EH (cell line): ENCODE data around the gene MXRA8.
A peak's percentile ranks its signal among the peaks of the same experiment; 100 is the strongest.
"Not testable (repeated sequence)": the region's sequence is repeated elsewhere in the genome, so short reads cannot be mapped to it uniquely, and the experiment has no call there.

Experiments used
- DNase-seq: peaks from one replicate; pipeline ENCODE4 v3.0.0-alpha.2; 2015; ENCODE audit warnings: low read depth

The MXRA8 gene

DNA sequence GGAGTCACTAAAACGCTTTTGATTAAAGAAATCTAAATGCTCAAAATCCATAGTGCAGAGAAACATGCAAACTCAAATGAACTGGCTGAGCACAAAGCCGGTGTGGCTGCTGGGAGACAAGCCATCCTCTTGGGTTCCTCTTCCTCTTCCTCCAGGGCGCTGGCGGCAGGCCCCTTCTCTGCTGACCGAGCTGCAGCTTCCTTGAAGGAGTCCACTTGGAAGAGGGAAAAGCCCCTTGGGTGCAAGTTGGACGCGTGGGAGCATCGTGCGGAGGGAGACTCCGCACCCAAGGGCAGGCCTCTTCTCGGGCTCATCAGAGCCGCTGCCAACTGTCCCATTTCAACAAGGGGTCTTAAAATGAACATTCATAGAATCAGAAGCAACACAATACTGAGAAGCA, 32.9 kb upstream of the MXRA8 start:
- no peak for DNase-seq

DNA sequence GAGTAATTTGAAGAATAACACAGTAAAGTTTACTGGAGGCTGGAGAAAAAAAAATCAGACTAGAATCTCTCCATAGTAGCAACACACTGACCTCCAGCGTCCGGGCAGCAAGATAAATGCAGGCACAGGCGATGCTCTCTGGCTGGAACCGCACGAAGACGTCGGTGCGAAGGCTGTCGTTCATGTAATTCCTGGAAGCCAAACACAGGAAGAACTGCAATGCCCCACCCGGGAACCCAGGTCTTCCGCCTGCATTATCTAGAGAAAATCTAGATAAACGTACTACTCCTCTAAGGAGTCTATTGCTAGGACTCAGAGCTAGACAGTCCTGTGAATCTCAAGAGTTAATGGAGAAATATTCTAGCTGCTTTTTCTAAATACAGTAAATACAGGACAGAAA, 32.3 kb upstream of the MXRA8 start:
- no peak for DNase-seq

DNA sequence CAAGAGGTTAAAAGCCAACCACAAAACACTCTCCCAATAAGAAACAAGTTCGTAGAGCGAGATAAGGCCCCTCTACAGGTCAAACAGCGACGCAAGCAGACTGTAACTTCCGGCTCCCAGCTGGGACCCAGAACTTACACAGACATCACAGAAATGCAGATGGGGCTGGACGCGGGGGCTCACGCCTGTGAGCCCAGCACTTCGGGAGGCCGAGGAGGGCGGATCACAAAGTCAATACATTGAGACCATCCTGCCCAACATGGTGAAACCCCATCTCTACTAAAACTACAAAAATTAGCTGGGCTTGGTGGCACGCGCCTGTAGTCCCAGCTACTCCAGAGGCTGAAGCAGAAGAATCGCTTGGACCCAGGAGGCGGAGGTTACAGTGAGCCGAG, 29.7 kb upstream of the MXRA8 start:
- no peak for DNase-seq

DNA sequence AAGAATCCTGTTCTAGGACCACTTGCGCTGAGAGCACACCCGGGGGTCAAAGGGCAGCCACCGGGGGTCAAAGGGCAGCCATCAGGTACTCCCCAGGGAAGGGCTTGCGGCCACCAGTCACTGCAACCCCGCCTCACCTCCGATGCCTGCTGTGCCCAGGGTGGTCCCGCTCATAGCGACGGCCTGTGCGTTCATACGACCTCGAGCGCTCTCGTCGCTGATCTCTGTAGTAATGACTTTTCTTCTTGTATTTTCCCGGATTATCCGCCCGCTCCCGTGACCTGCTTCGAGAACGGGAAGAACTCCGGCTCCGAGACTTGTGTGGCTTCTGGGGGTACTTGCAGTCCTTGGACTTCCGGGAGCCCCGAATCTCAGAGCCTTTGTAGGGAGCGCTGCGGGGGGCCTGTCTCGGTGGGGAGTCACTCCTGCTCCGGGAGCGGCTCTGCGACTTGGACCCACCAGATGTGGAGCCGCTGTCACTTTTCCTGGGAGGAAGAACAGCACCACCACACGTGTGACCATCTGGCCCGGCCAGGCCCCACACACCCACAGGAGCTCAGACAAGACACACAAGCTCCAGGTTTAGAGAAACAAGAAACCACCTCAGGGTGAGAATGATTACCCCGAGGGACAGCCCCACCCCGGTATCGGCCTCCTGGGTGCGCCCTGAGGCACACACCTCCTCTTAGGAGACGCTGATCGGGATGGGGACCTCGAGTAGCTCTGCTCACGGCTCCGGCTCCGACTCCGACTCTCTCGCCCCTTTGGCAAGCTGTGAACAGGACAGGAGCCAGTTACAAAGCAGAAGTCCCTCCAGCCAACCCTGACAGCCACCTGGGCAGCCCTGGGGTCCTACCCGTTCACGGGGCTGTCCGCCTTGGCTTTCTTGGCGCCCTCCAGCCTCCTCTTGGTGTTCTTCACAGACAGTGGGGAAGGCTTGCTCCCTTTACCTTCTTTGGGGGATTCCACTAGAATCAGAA, 29.0 kb upstream of the MXRA8 start:
- no peak for DNase-seq

DNA sequence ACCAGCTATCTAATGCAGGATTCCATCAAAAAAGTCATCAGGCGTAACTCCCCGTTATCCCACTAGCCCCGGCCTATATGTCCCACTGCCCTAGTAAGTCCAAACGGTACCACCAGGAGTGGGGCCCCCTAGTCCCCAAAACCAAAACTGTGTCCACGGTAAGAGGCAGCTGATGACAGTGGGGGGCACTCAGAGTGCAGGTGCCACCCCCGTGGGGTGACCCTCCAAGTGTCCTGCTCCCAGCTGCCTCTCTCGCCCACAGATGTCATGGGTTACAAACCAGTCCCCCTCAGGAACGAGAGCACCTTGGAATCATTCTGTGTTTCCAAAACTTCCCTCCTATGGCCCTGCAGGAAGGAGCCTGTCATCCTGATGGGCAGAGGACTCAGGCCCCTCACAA, 27.6 kb upstream of the MXRA8 start:
- no peak for DNase-seq

DNA sequence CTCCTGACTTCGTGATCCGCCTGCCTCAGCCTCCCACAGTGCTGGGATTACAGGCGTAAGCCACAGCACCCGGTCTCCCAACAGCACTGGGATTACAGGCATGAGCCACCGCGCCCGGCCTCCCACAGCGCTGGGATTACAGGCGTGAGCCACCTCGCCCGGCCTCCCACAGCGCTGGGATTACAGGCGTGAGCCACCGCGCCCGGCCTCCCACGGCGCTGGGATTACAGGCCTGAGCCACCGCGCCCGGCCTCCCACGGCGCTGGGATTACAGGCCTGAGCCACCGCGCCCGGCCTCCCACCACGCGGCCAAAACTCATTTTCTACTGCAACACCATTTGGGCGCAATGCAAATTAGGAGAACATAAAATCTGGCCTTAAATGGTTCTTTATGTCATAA, 27.0 kb upstream of the MXRA8 start:
- not testable (repeated sequence) for DNase-seq

DNA sequence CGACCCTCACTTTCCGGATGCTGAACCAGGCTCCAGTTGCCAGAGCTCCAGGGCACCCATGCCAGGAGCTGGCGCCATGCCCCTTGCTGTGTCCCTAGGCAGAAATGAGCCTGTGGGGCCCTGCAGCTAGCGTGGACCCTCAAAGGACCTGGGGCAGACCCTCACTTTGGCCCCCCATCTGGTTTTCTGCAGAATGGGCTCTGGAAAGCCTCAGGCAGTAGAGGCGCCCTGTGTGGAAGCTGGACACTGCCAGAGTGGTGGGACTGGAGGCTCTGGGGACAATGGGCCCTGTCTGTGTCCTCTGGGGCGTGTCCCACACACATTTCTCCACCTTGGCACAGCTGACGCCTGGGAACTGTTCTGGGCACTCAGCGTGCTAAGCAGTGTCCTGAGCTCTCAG, 22.9 kb upstream of the MXRA8 start:
- no peak for DNase-seq

DNA sequence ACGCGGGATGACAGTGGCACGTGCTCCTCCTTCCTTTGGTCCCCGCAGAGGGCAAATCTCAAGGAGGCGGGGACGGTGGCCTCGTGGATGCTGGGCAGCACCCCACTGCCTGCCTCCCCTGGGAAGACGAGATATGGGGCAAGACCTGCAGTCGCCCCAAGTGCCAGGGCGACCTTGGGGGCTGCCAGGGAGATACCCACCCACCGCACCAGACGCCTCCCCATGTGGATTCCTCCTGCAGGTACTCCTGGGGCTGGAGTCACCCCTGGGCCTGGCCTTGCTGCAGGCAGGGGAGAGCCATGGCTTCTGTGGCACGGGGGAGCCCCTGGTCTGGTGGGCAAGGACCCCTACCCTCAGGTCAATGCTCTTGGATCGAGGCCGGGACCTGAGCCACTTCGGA, 22.5 kb upstream of the MXRA8 start:
- DNase-seq: no peak

DNA sequence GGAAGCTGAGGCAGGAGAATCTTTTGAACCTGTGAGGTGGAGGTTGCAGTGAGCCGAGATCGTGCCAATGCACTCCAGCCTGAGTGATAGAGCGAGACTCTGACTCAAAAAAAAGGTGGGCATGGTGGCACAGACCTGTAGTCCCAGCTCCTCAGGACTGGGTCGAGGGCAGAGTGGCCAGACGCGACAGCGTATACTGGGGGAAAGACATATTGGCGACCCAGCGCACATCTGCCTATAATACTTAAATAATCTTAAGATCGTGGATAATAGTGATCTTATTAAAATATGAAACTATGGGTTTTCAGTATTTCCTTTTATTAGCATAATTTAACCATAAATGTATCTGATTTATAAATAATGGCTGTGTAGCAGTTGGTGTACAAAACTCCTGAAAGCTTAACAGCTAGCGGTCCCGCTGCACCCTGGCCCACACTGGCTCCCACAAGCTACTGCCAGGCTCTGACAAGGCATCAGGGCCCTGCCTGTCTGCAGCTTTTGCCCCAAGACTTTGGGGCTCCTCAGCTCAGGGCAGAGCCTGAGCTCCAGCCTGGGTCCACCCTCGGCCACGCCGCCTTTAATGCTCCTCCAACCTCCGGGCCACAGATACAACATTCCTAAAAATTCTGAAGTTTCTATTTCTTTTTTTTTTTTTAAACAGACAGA, 19.3 kb upstream of the MXRA8 start:
- no peak for DNase-seq

DNA sequence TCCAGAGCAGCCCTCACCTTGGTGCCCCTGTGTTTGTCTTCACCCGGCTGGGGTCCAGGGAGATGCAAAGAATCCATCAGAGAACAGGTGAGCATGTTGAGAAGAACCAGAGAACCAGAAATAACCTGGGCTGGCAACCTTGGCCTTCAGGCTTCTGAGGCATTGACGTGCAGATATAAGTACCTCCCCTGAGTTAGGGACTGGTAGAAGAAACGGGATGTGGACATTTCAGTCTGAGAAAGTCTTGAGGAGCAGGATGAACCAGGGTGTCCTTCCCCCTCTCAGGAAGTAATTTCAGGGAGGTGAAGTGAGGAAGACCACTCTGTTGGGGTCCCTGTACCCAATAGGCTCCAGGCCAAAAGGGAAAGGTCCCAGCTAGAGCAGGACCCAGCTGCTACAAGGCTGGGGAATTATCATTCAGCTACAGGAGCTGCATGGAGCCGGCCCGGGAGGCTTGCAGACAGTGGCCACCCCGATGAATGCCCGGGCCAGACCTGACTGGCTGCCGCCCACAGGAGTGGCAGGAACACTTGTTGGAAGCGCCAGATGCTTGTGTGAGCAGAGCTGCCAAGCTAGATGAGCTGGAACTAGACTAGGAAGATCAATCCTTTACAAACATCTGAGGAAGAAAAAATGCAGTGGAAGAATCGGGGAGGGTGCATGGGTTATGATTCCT, 18.3 kb upstream of the MXRA8 start:
- no peak for DNase-seq

DNA sequence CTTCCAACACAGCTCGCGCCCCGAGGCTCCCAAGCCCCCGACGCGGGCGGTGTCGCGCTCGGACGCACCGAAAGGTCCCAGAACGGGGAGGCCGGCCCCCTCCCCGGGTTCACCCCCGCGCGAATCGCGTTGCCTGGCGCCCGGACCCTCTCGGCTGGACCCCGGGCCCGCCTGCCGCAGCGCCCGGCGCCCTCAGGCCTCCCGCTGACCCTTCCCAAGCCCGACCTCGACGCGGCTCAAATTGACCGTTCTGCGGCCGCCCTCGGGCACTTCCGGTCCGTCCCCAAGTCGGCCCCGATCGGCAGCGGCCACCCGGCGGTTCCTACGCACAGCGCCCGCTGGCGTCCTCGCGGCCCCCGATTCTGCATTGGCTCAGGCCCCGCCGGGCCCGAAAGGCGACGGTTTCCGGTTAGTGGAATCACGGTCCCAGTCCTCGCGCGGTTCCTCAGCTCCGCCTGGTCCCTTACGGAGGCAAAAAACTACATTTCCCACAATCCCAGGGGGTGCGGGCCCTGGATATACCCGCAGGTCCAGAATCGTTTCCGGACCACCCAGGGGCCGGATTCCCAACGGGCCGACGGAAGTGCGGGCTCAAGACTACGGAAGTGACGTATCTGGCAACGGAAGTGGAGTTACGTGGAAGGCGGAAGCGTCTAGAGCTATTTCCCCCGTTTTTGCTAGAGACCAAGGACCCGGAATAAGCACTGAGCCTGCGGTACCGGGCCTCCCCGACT, 16.7 kb upstream of the MXRA8 start, which contains the start of gene AURKAIP1:
TSS of gene AURKAIP1 (minus strand) at position 279 of the 734 bp plus-strand sequence. CDS start 451 bp downstream, outside the sequence.
- peak; percentile 100 for DNase-seq

DNA sequence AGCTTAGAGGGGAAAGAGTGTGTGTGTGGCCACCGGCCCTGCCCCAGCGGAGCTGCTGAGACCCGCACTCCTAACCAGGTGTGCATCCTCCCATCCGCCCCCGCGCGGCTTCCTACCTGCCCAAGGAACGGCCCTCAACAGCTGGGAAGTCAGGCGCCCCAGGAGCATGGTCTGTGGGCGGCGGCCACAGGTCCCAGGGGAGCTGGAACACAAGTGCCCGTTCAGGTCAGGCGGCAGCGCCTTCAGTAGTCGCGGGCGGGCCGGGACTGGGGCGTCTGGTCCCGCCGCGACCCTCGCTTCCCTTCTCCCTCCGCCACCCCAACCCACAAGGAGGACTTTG, 16.2 kb upstream of the MXRA8 start:
- DNase-seq: peak; percentile 9

DNA sequence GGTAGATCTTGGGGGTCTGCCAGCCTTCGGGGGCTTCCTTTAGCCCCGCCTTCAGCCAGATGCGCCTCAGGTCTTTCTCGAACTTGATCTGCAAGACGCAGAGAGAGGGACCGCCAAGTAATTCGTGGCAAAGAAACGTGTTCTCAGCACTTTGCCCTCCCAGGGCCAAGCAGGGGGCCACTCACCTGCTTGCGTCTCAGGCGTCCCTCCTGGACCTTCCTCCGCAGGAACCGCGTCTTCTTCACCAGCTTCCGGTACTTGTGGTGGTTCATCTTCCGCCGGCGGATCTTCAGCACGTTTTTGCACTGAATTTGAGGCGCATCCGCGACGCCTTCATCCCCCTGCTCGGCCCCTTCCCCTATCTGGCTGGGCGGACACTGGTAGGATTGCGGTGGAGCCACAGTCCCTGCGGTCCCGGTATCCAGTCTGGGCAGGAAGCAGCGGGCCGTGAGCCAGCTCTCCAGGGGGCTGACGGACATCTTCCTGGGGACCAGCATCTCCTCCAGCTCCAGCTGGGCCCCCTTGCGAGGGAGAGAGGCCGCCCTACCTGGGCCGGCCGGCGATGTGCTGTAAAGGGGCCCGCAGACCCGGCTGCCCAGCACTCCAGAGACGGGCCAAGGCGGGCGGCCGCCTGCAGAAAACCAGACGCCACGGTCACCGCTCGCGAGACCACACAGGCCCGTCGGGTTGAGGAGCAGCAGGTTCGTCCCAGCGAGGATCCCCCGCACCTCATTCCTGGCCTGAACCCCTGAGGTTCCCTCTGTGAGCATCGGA, 15.6 kb upstream of the MXRA8 start:
- DNase-seq: no peak

DNA sequence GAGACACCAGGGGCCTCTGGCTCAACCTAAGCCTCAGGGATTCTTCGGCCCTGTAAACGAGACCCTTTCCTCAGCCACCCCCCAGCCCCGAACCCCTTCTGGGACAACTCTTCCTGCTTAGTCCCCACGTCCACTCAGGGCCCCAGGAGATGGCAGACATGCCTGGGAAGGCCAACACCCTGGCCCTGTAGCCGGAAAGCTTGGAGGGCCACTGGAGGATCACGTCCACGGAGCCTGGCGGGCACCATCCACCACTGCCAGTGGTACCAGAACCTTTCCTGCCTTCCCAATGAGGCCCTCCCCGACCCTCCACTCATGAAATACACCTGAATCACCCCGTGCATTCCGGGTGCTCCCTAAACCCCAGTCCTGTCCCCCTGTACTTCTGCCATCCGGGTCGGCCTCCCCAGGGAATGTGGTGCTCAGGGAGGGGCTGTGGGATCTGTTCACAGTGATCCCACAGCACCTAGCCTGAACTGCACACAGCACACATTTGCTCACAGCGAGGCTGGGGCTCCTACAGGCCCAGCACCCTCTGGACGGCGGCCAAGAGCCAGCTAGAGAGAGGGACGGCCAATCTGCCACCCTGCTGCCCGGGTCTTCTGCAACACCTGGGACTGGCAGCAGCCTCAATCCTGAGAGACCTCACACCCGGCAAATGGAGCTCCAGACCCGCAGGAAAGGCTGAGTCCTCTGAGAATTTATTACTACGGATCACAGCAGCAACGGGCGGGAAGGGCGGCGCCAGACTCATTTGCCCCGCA, 14.9 kb upstream of the MXRA8 start:
- no peak for DNase-seq

DNA sequence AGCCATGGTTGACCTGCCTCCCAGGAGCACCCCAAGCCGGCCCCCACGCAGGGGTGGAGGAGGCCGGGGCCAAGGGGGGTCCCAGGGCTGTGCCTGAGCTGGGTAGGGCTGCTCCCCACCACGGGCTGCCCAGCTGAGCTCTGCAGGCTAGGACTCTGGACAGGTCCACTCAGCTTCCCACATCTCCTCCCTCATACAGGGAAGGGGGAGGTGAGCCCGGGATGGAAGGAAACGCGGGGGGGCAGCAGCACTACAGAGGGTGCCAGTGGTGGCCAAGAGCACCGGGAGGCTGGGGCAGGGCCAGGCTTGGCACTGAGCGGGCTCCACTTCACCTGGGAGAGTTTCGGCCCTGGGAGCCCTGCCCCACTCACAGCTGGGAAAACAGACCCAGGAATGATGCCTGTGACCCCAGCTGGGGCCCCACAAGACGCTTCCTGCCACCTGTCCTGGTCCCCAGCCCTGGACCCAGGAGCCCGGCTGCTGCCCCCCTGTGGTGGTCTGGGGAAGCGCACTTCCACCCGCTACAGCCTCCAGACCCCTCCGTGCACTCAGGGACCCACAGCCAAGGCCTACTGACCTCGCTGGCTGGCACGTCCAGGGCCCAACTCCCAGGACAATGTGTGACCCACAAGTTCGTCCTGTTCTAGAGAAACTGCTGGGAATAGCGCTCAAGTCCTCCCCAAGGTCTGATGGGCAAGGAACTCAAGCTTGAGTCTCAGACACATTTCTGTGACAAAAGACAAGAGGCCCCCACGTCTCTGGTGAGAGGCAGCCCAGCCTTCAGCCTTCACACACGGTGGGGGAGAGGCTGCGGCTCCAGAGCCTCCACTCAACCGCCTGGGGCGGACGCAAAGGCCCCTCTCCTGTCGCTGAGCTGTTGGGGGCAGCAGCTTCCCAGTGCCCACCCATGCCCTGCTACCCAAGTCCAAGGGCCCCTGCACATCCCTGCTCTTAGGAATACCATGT, 13.7 kb upstream of the MXRA8 start:
- DNase-seq: peak; percentile 65

DNA sequence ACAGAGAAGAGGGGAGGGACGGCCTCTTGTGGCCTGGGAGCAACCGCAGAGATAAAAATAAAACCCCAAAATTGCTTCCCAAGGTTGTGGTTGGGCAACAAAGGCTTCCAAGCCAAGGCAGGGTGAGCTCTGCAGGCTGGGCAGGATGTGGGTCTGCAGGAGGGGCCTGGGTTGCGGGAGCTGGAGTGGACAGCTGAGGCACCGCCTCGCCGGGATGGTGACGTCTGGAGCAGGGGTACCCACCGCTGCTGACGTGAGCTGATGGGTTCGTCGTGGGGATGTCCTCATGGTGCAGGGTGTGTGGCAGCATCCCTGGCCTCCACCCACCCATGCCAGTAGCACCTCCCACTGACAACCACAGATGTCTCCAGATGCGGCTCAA, 13.0 kb upstream of the MXRA8 start:
- DNase-seq: no peak

DNA sequence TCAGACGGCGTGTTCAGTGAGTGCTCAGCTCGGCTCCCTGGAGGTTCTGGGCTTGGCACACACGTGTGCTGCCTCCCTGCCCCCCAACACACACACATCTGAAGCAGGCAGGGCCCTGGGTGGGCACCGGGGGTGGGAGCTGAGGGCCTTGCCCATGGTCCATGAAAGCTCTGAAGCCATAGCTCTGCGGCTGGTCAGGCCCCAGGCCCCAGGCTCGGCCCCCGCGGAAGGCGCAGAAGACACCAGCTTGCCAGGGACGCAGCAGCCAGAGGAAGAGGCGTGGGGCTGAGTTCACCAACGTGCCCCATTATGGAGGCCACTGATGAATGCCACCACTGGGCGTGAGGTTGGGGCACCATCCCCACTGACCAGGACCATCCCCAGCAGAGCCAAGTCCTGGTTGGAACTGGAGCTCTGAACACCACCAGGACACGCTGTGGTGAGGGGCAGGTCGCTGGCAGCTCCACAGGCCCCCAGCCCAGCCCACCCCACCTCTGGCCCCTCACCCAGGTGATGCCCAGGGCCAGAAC, 12.5 kb upstream of the MXRA8 start:
- no peak for DNase-seq

DNA sequence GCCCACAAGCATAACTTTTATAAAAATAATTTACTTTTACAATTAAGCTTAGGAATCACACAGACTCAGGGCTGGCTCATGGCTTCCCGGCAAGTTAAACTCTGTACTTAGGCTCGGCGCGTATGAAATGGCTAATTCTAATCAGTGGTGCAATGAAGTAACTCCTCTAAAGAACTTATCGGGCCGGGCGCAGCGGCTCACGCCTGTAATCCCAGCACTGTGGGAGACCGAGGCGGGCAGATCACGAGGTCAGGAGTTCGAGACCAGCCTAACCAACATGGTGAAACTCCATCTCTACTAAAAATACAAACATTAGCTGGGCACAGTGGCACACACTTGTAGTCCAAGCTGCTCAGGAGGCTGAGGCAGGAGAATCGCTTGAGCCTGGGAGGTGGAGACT, 11.7 kb upstream of the MXRA8 start:
- DNase-seq: not testable (repeated sequence)

DNA sequence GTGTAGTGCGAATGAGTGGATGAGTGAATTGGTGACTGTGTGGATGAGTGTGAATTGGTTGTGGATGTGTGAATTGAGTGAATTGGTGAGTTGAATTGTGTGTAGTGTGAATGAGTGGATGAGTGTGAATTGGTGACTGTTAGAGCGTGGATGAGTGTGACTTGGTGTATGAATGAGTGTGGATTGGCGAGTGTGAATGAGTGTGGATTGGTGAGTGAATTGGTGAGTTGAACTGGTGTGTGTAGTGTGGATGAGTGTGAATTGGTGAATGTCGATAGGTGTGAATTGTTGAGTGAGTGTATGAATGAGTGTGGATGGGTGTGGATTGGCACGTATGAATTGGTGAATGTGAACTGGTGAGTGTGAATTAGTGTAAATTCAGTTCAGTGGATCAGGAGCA, 9.0 kb upstream of the MXRA8 start:
- no peak for DNase-seq
